DND-41 (cell line): ENCODE data around the gene KRTAP21-3.

Experiments
- CTCF ChIP-seq: IDR thresholded peaks from 2 replicates; pipeline ENCODE4 v1.5.1; 2012; ENCODE audit warnings: borderline replicate concordance, low read length, moderate library complexity, mild to moderate bottlenecking; ENCODE audit not compliant: poor library complexity, severe bottlenecking; ENCODE audit errors: extremely low read depth
- EZH2 ChIP-seq: IDR thresholded peaks from 3 replicates; pipeline ENCODE4 v1.6.1; 2012; ENCODE audit warnings: borderline replicate concordance, low read depth, mild to moderate bottlenecking, moderate library complexity, low read length, inconsistent platforms; ENCODE audit not compliant: severe bottlenecking

GRCh38 chr21:30726726-30727125 lies 8.1 kb upstream of the KRTAP21-3 start:
- TF ChIP-seq CTCF (no peak), EZH2 (no peak)
